Suprapubic skin (tissue), 4 donors: ENCODE results near the gene NTM. TPM values are rescaled to one million over a fixed set of nuclear protein-coding genes. Genes with fewer than 3 reads are reported as not detected.

ENCODE experiments used
- DNase-seq, 2 donors: peaks; one replicate each; pipeline ENCODE4 v3.0.0-alpha.2; 2019; ENCODE audit warnings: low spot score in 2 of 2
- H3K27ac ChIP-seq: fragments of 200-600 bp; sonication (generic); one replicate; pipeline ENCODE4 v1.5.1; 2019
- H3K27me3 ChIP-seq: fragments of 200-600 bp; sonication (generic); one replicate; pipeline ENCODE4 v1.5.1; 2019
- H3K36me3 ChIP-seq: fragments of 200-600 bp; sonication (generic); one replicate; pipeline ENCODE4 v1.5.1; 2019
- H3K4me1 ChIP-seq: fragments of 200-600 bp; sonication (generic); one replicate; pipeline ENCODE4 v1.5.1; 2019
- H3K4me3 ChIP-seq: fragments of 200-600 bp; sonication (generic); one replicate; pipeline ENCODE4 v1.5.1; 2019; ENCODE audit warnings: mild to moderate bottlenecking
- H3K9me3 ChIP-seq: fragments of 200-600 bp; sonication (generic); one replicate; pipeline ENCODE4 v1.5.1; 2019
- EP300 ChIP-seq: sonication (generic); formaldehyde crosslinking; IDR thresholded peaks from one replicate; pipeline ENCODE4 v1.6.1; 2017; ENCODE audit warnings: antibody characterized with exemption
- POLR2A ChIP-seq, 2 donors: fragments of 450-650 bp; IDR thresholded peaks; one replicate each; pipeline ENCODE4 v1.6.1; 2017; ENCODE audit warnings: antibody characterized with exemption in 2 of 2, mild to moderate bottlenecking in 2 of 2, moderate library complexity in 2 of 2
- POLR2AphosphoS5 ChIP-seq, 3 donors: sonication (generic); formaldehyde crosslinking; IDR thresholded peaks; one replicate each; pipeline ENCODE4 v1.6.1; 2017; ENCODE audit warnings: antibody characterized with exemption in 3 of 3
- WGBS: methylation state at CpG from one replicate; pipeline ENCODE4 v1.1.5; 2018; 5-methylcytosine and 5-hydroxymethylcytosine counted together
- total RNA-seq, 4 donors: library from RNA; depleted of rRNA; stranded (reverse); fragments of >200 nt; gene quantifications; one replicate each; pipeline ENCODE4 v1.1.0, GENCODE V29; 2016
- TF ChIP-seq, protein P1 (sequence below), 2 donors: fragments of 200-600 bp in 1 of 2; fragments of 450-650 bp in 1 of 2; sonication (generic) in 1 of 2; IDR thresholded peaks; one replicate each; pipeline ENCODE4 v1.5.1; 2016 to 2019; ENCODE audit warnings: antibody characterized with exemption in 2 of 2, mild to moderate bottlenecking in 1 of 2, moderate library complexity in 1 of 2

NTM gene
- total RNA-seq, 4 donors from 2014 or later = 0.19 to 19.1 (median 2.1) TPM

DNA sequence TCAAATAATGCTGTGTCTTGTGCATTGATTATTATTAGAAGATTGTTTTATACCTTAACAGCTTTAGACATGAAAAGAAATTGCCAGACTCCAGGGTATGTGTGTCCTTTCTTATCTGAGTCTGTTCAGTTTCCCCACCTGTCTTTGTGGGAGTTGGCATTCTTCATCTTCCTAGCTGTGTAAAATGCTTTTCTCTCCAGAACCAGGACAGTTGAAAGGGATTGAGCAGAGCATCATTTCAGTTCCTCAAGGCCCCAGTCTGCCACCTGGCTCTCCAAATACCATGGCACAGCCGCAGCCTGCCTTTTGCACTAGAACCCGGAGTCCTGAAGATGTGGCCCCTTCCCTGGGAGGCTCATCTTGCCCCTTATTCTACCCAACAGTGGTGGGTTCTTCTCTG lies 851.9 kb downstream of the NTM start:
- no peaks in the 10 kb centered on the region for H3K9me3 ChIP-seq
- TF ChIP-seq POLR2A (IDR thresholded peaks at IDR 0.05) (no peak), POLR2AphosphoS5 (IDR thresholded peaks at IDR 0.05) (no peak), EP300 (no peak)
- TF ChIP-seq, protein P1, sequence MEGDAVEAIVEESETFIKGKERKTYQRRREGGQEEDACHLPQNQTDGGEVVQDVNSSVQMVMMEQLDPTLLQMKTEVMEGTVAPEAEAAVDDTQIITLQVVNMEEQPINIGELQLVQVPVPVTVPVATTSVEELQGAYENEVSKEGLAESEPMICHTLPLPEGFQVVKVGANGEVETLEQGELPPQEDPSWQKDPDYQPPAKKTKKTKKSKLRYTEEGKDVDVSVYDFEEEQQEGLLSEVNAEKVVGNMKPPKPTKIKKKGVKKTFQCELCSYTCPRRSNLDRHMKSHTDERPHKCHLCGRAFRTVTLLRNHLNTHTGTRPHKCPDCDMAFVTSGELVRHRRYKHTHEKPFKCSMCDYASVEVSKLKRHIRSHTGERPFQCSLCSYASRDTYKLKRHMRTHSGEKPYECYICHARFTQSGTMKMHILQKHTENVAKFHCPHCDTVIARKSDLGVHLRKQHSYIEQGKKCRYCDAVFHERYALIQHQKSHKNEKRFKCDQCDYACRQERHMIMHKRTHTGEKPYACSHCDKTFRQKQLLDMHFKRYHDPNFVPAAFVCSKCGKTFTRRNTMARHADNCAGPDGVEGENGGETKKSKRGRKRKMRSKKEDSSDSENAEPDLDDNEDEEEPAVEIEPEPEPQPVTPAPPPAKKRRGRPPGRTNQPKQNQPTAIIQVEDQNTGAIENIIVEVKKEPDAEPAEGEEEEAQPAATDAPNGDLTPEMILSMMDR (IDR thresholded peaks at IDR 0.05) = no peak
- H3K4me1 ChIP-seq = no peaks in the 10 kb centered on the region
- no peaks in the 10 kb centered on the region for H3K27me3 ChIP-seq
- no peaks in the 10 kb centered on the region for H3K36me3 ChIP-seq
- no peak for DNase-seq
- 95% methylated on average over 2 of the region's 2 CpGs for WGBS
- no peak overlapping the region for H3K27ac ChIP-seq
- H3K4me3 ChIP-seq = no peak overlapping the region

DNA sequence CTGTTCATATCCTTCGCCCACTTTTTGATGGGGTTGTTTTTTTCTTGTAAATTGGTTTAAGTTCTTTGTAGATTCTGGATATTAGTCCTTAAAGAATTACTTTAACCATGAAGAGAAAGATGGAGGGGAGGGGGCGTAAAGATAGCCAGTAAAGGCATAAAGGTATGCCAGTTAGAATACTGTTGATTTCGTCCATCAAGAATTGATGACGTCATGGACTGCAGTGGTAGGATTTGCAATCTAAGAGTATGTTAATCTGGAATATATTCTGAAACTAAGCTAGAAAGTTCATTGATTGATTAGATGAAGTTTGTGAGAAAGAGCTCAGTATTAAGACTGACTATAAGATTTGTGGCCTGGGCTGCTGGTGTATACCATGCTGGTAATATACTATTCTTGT lies 856.1 kb downstream of the NTM start:
- Histone ChIP-seq H3K4me1 (no peaks in the 10 kb centered on the region), H3K27ac (no peak overlapping the region), H3K9me3 (no peaks in the 10 kb centered on the region), H3K36me3 (no peaks in the 10 kb centered on the region), H3K4me3 (no peak overlapping the region), H3K27me3 (no peaks in the 10 kb centered on the region)
- no peak for DNase-seq
- no peak for TF ChIP-seq POLR2AphosphoS5 (IDR thresholded peaks at IDR 0.05)
- TF ChIP-seq, protein P1 (IDR thresholded peaks at IDR 0.05) = no peak
- no peak for TF ChIP-seq EP300
- no peak for TF ChIP-seq POLR2A (IDR thresholded peaks at IDR 0.05)
- WGBS = 90% methylated on average over 4 of the region's 4 CpGs

DNA sequence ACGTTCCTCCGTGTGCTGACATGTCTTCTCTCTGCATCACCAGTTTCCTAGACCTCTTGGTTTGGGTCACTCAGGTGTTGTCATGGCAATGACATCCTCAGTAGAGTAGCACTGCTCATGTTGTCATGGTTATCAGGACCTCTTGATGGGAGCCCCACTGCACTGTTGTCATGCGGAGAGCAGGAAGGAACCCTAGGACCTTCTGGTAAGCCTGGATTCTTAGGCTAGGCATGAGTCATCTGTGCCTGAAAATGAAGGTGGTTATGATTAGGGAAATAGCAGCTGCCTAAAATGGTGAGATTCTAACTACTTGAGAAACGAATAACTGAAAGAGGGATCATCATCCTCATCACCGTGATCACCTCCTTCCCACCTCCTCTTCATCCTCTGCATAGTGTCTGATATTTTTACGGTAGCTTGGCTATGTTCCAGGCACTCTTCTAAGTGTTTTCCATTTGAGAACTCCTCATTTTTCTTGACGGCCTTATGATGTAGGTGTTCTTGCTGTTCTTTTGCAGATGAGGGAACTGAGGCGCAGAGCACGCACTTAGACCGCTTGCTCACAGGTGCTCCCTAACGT lies 858.4 kb downstream of the NTM start:
- H3K27ac ChIP-seq = no peak overlapping the region

DNA sequence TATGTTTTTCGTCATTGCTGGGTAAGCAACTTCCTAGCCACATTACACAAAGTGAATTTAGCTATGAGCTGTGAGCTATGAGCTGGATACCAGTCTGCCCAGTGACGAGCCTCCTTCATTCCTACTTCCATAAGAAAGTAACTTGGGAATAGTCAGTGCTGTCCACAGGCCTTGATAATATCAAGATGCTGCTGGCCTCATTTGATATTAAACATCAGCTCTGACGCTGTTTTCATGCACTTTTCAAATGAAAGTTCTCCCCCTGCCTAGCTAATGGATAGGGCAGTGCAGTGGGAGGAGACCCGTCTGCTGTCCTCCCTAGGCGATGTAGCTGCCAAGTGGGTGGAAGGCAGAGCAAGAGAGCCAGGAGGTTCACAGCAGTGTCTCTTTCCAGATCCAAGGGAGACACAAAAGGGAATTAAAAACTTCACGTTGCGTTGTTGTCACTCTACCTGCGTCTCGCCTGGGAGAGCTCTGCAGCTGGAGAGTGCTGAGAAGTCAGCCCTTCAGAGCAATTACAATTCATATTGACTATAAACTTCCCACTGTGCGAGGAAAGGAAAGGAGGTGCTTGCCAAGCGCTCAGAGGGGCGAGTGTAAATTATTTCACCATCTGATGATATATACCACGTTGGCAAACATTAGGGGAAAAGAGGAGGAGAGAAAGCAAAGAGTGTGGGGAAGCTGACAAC lies 861.4 kb downstream of the NTM start:
- Histone ChIP-seq H3K4me1 (no peaks in the 10 kb centered on the region), H3K27me3 (no peaks in the 10 kb centered on the region), H3K36me3 (no peaks in the 10 kb centered on the region), H3K27ac (no peak overlapping the region), H3K9me3 (no peaks in the 10 kb centered on the region), H3K4me3 (no peak overlapping the region)
- TF ChIP-seq EP300 = no peak
- TF ChIP-seq, protein P1 (IDR thresholded peaks at IDR 0.05) = no peak
- TF ChIP-seq POLR2AphosphoS5 (IDR thresholded peaks at IDR 0.05) = no peak
- TF ChIP-seq POLR2A (IDR thresholded peaks at IDR 0.05) = no peak
- 63% methylated on average over 13 of the region's 13 CpGs for WGBS
- no peak for DNase-seq

More for the DNA sequence above, 858.4 kb downstream of the NTM start:
- H3K4me1 ChIP-seq = no peaks in the 10 kb centered on the region
- H3K4me3 ChIP-seq = no peak overlapping the region
- no peaks in the 10 kb centered on the region for H3K36me3 ChIP-seq
- no peaks in the 10 kb centered on the region for H3K9me3 ChIP-seq
- no peaks in the 10 kb centered on the region for H3K27me3 ChIP-seq
- 89% methylated on average over 11 of the region's 11 CpGs for WGBS
- TF ChIP-seq POLR2A (IDR thresholded peaks at IDR 0.05) (no peak), POLR2AphosphoS5 (IDR thresholded peaks at IDR 0.05) (no peak), EP300 (no peak)
- TF ChIP-seq, protein P1 (IDR thresholded peaks at IDR 0.05) = no peak
- no peak for DNase-seq

DNA sequence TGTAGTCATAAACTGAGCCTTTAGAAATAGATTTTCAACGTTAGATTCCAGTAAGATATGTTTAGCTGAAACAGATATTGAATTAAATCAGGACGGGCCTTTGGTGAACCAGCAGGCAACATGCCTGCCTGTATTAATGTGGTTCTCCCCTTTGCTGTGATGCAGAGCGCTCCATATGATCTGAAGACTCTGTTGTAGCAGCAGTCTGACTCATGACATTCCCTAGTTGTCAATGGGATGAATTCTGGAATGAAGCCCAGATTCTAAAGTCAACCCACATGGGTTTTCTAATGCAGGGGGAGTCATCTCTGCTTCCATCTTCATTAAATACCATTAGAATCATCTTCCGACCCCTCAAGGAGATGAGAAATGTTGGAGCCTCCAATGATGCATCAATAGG lies 864.5 kb downstream of the NTM start:
- Histone ChIP-seq H3K9me3 (no peaks in the 10 kb centered on the region), H3K4me3 (no peak overlapping the region), H3K27ac (no peak overlapping the region), H3K4me1 (no peaks in the 10 kb centered on the region), H3K27me3 (no peaks in the 10 kb centered on the region), H3K36me3 (no peaks in the 10 kb centered on the region)
- TF ChIP-seq POLR2A (IDR thresholded peaks at IDR 0.05) (no peak), EP300 (no peak), POLR2AphosphoS5 (IDR thresholded peaks at IDR 0.05) (no peak)
- TF ChIP-seq, protein P1 (IDR thresholded peaks at IDR 0.05) = no peak
- no peak for DNase-seq
- WGBS = 72% methylated on average over 4 of the region's 4 CpGs
